Gastroesophageal sphincter (tissue), 3 donors: Measurements from ENCODE around the gene BIN2.

Experiments used
- CTCF ChIP-seq, 4 experiments: fragments of 200-600 bp in 2 of 4; fragments of 450-650 bp in 2 of 4; sonication (generic) in 1 of 4; IDR thresholded peaks; one replicate each; pipeline ENCODE4 v1.5.1; 2017 to 2019; ENCODE audit warnings: antibody characterized with exemption in 4 of 4, mild to moderate bottlenecking in 2 of 4, moderate library complexity in 2 of 4
- EP300 ChIP-seq: sonication (generic); formaldehyde crosslinking; IDR thresholded peaks from one replicate; pipeline ENCODE4 v1.6.1; 2017; ENCODE audit warnings: antibody characterized with exemption, mild to moderate bottlenecking
- POLR2A ChIP-seq, 2 donors: fragments of 450-650 bp; IDR thresholded peaks; one replicate each; pipeline ENCODE4 v1.6.1; 2017; ENCODE audit warnings: antibody characterized with exemption in 2 of 2, mild to moderate bottlenecking in 2 of 2, moderate library complexity in 1 of 2
- POLR2AphosphoS5 ChIP-seq: sonication (generic); formaldehyde crosslinking; IDR thresholded peaks from one replicate; pipeline ENCODE4 v1.6.1; 2017; ENCODE audit warnings: antibody characterized with exemption

GRCh38 chr12:51362747-51363342 is 38.9 kb upstream of the BIN2 start:
- TF ChIP-seq CTCF (IDR thresholded peaks at IDR 0.05) (no peak), EP300 (no peak), POLR2AphosphoS5 (no peak), POLR2A (IDR thresholded peaks at IDR 0.05) (no peak)
